ENCODE results near the gene MDN1.

GRCh38 chr6:89775150-89775549, 44.4 kb downstream of the MDN1 start:
- TF ChIP-seq POLR2A (IDR thresholded peaks at IDR 0.05) (no peak), CTCF (IDR thresholded peaks at IDR 0.05) (no peak)
